GM19025 (cell line): Measurements from ENCODE around the gene RCBTB1.
A peak's percentile ranks its signal among the peaks of the same experiment; 100 is the strongest.
"Not testable (repeated sequence)": the region's sequence is repeated elsewhere in the genome, so short reads cannot be mapped to it uniquely, and the experiment has no call there.

Source experiments
- ATAC-seq: cut with Tn5 transposase; IDR thresholded peaks from one replicate; pipeline ENCODE4 v1.9.1; 2021; ENCODE audit warnings: mild to moderate bottlenecking, low read depth, moderate library complexity; ENCODE audit not compliant: unreplicated experiment

RCBTB1 gene

GRCh38 chr13:49606747-49607648 lies 21.6 kb upstream of the RCBTB1 start:
- peak; percentile 92 for ATAC-seq

GRCh38 chr13:49604570-49604969 lies 19.2 kb upstream of the RCBTB1 start:
- ATAC-seq: no peak

GRCh38 chr13:49602615-49603014 lies 17.3 kb upstream of the RCBTB1 start:
- not testable (repeated sequence) for ATAC-seq

- ATAC-seq: no peak
Measured at GRCh38 chr13:49602005-49602404, 16.6 kb upstream of the RCBTB1 start.

- no peak for ATAC-seq
Measured at GRCh38 chr13:49597043-49597641, 11.8 kb upstream of the RCBTB1 start.

- ATAC-seq: no peak
Measured at GRCh38 chr13:49596221-49596620, 10.9 kb upstream of the RCBTB1 start.

GRCh38 chr13:49594576-49594975 lies 9.2 kb upstream of the RCBTB1 start:
- no peak for ATAC-seq

- not testable (repeated sequence) for ATAC-seq
Measured at GRCh38 chr13:49593876-49594275, 8.5 kb upstream of the RCBTB1 start.

GRCh38 chr13:49590714-49591113 lies 5.4 kb upstream of the RCBTB1 start:
- not testable (repeated sequence) for ATAC-seq

- no peak for ATAC-seq
Measured at GRCh38 chr13:49587311-49587847, 2.0 kb upstream of the RCBTB1 start.

- ATAC-seq: no peak
Measured at GRCh38 chr13:49586717-49587116, 1.4 kb upstream of the RCBTB1 start.

GRCh38 chr13:49584771-49585182 lies 581 bp downstream of the RCBTB1 start:
- ATAC-seq: no peak

GRCh38 chr13:49580980-49581680 lies 4.2 kb downstream of the RCBTB1 start:
- ATAC-seq: no peak

- ATAC-seq: no peak
Measured at GRCh38 chr13:49579501-49579900, 5.9 kb downstream of the RCBTB1 start.

- no peak for ATAC-seq
Measured at GRCh38 chr13:49571299-49572240, 13.8 kb downstream of the RCBTB1 start.

- ATAC-seq: no peak
Measured at GRCh38 chr13:49569993-49570689, 15.2 kb downstream of the RCBTB1 start.

- no peak for ATAC-seq
Measured at GRCh38 chr13:49567491-49567890, 17.9 kb downstream of the RCBTB1 start.

GRCh38 chr13:49566461-49566860 lies 18.9 kb downstream of the RCBTB1 start:
- ATAC-seq: no peak

GRCh38 chr13:49565461-49565860 lies 19.9 kb downstream of the RCBTB1 start:
- ATAC-seq: not testable (repeated sequence)
